Spinal cord (tissue), 10 donors: Measurements from ENCODE around the gene SVEP1. TPM values are rescaled to one million over a fixed set of nuclear protein-coding genes. Genes with fewer than 3 reads are reported as not detected.

Experiments
- DNase-seq, 6 donors: peaks; one replicate each; pipeline versions ENCODE4 v3.0.0 to v3.0.0-alpha.2; 2013 to 2015; ENCODE audit warnings: low spot score in 6 of 6, low read depth in 4 of 6
- H3K27ac ChIP-seq: one replicate; pipeline ENCODE4 v1.5.1; 2013; ENCODE audit warnings: low read depth, low read length, control low read depth
- H3K27me3 ChIP-seq: one replicate; pipeline ENCODE4 v1.6.1; 2013; ENCODE audit warnings: low read length; ENCODE audit not compliant: control insufficient read depth, insufficient read depth
- H3K36me3 ChIP-seq: one replicate; pipeline ENCODE4 v1.6.1; 2013; ENCODE audit warnings: low read length; ENCODE audit not compliant: control insufficient read depth, insufficient read depth
- H3K4me1 ChIP-seq: one replicate; pipeline ENCODE4 v1.6.1; 2013; ENCODE audit warnings: low read length; ENCODE audit not compliant: control insufficient read depth, insufficient read depth
- H3K4me3 ChIP-seq: one replicate; pipeline ENCODE4 v1.5.1; 2013; ENCODE audit warnings: low read depth, low read length, control low read depth
- H3K9me3 ChIP-seq: one replicate; pipeline ENCODE4 v1.6.1; 2013; ENCODE audit warnings: low read length; ENCODE audit not compliant: control insufficient read depth, insufficient read depth
- WGBS: methylation state at CpG from one replicate; pipeline ENCODE4 v1.1.5; 2013; ENCODE audit warnings: missing lambda C conversion rate; ENCODE audit not compliant: insufficient coverage; 5-methylcytosine and 5-hydroxymethylcytosine counted together
- polyA plus RNA-seq, 2 donors: library from polyadenylated mRNA; unstranded; fragments of 120-200 nt; gene quantifications; one replicate each; pipeline ENCODE4 v1.2.1, GENCODE V29; 2013; ENCODE audit not compliant: insufficient read length in 2 of 2
- total RNA-seq, 2 donors: library from RNA; depleted of rRNA in 1 of 2; stranded (reverse); fragments of 120-200 nt in 1 of 2; fragments of >200 nt in 1 of 2; gene quantifications; one replicate each; pipeline versions ENCODE4 v1.2.3 to v1.2.4, GENCODE V29; 2013 to 2014
- donor health status: healthy.

The SVEP1 gene
- total and polyA plus RNA-seq, 4 donors = 3.0 to 10.9 (median 5.3) TPM

DNA sequence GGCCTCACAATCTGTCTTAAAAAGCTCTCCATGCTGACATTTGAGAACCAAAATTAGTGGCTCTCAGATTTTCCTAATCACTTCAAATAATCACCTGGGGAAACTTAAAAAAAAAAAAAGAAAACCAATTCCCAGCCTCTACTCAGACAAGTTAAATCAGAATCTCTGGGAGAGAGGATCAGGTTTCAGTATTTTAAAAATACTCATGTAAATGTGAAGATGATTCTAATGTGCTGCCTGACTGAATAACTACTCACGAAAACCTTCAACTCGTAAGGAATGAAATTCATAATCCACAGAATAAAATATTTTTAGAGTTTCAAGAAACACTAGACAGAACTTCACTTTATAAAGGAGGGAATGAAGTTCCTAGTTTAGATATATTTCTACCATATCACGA lies 114.4 kb downstream of the SVEP1 start:
- H3K36me3 ChIP-seq = no peaks in the 10 kb centered on the region
- no peak overlapping the region for H3K27ac ChIP-seq
- WGBS = no CpG with 5 or more reads among the region's 3 CpGs
- H3K4me3 ChIP-seq = no peak overlapping the region
- no peaks in the 10 kb centered on the region for H3K9me3 ChIP-seq
- no peaks in the 10 kb centered on the region for H3K27me3 ChIP-seq
- no peaks in the 10 kb centered on the region for H3K4me1 ChIP-seq
- no peak for DNase-seq

- Histone ChIP-seq H3K4me1 (no peaks in the 10 kb centered on the region), H3K27me3 (no peaks in the 10 kb centered on the region), H3K4me3 (no peak overlapping the region), H3K9me3 (no peaks in the 10 kb centered on the region), H3K36me3 (no peaks in the 10 kb centered on the region), H3K27ac (no peak overlapping the region)
- whole genome bisulfite sequencing = no CpG with 5 or more reads among the region's 1 CpG
- DNase-seq = no peak
Measured at GRCh38 chr9:110464321-110464720, 115.2 kb downstream of the SVEP1 start.

- DNase-seq = no peak
- 100% methylated on average over 1 of the region's 3 CpGs for WGBS
- Histone ChIP-seq H3K27ac (no peak overlapping the region), H3K27me3 (no peaks in the 10 kb centered on the region), H3K36me3 (no peaks in the 10 kb centered on the region), H3K4me3 (no peak overlapping the region), H3K9me3 (no peaks in the 10 kb centered on the region), H3K4me1 (no peaks in the 10 kb centered on the region)
Measured at GRCh38 chr9:110463499-110463898, 116.0 kb downstream of the SVEP1 start.

DNA sequence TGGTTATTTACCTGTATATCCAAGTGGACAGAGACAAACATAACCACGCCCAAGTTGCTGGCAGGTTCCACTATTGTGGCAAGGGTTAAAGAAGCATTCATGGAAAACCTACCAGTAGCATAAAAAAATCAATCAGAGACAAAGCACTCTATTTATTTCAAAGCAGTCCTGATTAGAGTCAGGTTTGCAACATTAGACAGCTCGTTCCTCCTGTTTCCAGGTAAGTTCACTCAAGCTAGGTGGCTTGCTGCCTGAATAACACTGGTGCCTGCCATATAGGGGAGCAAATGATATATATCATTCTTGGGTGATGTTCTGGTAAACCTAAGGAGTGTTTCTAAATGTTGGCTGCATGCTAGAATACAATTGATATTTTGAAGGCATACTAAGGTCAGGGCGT lies 122.3 kb downstream of the SVEP1 start:
- Histone ChIP-seq H3K27ac (no peak overlapping the region), H3K27me3 (no peaks in the 10 kb centered on the region), H3K4me1 (no peaks in the 10 kb centered on the region), H3K4me3 (no peak overlapping the region), H3K9me3 (no peaks in the 10 kb centered on the region), H3K36me3 (no peaks in the 10 kb centered on the region)
- WGBS = no CpG with 5 or more reads among the region's 3 CpGs
- DNase-seq = no peak

DNA sequence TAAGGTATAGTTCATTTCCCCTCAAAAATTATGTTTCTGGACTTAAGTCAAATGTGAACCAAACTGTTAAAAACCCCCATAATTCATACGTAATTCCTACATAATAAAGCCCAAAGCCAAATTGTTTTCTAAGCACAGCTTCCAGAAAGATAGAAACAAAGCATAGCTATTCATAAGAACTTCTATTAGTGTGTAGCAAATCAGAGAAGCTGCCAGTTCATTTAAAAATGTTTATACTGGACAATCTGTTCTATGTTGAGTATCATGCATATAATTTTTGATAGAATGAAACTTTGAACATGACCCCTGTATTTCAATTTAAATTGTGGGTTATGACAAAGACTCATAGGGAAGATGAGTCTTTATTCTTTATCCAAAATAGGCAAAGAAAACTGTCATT lies 122.9 kb downstream of the SVEP1 start:
- Histone ChIP-seq H3K27me3 (no peaks in the 10 kb centered on the region), H3K36me3 (no peaks in the 10 kb centered on the region), H3K9me3 (no peaks in the 10 kb centered on the region), H3K4me3 (no peak overlapping the region), H3K4me1 (no peaks in the 10 kb centered on the region), H3K27ac (no peak overlapping the region)
- DNase-seq = no peak
- no CpG with 5 or more reads among the region's 1 CpG for WGBS

- Histone ChIP-seq H3K9me3 (no peaks in the 10 kb centered on the region), H3K4me3 (no peak overlapping the region), H3K27ac (no peak overlapping the region), H3K4me1 (no peaks in the 10 kb centered on the region), H3K27me3 (no peaks in the 10 kb centered on the region), H3K36me3 (no peaks in the 10 kb centered on the region)
- no peak for DNase-seq
Measured at GRCh38 chr9:110455860-110456259, 123.7 kb downstream of the SVEP1 start.

DNA sequence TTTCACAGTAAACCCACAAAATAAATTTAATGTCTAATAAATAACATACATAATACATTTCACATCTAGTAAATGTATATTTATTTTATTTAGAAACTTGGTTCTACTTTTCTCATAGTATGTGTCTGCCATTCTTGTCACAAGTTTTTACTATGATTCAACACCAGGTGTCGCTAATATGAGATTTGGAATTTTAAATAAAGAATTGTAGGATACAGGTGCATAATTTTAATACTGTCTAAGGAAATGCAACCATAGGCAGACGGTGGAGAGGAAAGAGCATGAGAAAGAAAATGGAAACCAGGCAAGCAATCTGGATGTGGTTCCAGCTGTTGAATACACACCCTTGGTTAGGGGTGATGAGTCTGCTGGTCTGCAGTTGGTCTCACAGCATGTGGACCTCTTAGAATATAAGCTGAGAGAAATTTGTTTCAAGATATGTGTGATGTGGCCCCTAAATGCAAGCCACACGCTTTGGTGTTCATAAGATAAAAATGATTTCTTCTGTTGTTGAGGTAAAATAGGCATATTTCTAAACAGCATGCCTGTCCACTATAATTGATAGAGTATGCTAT lies 127.2 kb downstream of the SVEP1 start:
- no peak overlapping the region for H3K27ac ChIP-seq
- DNase-seq = peak in 2 of 6 donors; percentile 35 to 64
- H3K36me3 ChIP-seq = no peaks in the 10 kb centered on the region
- 31% methylated on average over 1 of the region's 3 CpGs for WGBS
- H3K27me3 ChIP-seq = no peaks in the 10 kb centered on the region
- H3K4me1 ChIP-seq = no peaks in the 10 kb centered on the region
- no peak overlapping the region for H3K4me3 ChIP-seq
- H3K9me3 ChIP-seq = no peaks in the 10 kb centered on the region

GRCh38 chr9:110451726-110452125 lies 127.8 kb downstream of the SVEP1 start:
- H3K9me3 ChIP-seq = no peaks in the 10 kb centered on the region
- no peak overlapping the region for H3K4me3 ChIP-seq
- no peaks in the 10 kb centered on the region for H3K4me1 ChIP-seq
- no peaks in the 10 kb centered on the region for H3K27me3 ChIP-seq
- H3K27ac ChIP-seq = no peak overlapping the region
- no peaks in the 10 kb centered on the region for H3K36me3 ChIP-seq
- DNase-seq = peak in 2 of 6 donors; percentile 16 to 64
- WGBS = no CpG with 5 or more reads among the region's 2 CpGs

GRCh38 chr9:110447476-110447875 lies 132.1 kb downstream of the SVEP1 start:
- peak in 1 of 6 donors; percentile 84 for DNase-seq
- Histone ChIP-seq H3K27ac (no peak overlapping the region), H3K4me3 (no peak overlapping the region), H3K4me1 (no peaks in the 10 kb centered on the region), H3K36me3 (no peaks in the 10 kb centered on the region), H3K9me3 (peaks cover 2% of the 10 kb centered on the region), H3K27me3 (no peaks in the 10 kb centered on the region)

GRCh38 chr9:110446171-110446570 lies 133.4 kb downstream of the SVEP1 start:
- DNase-seq = no peak
- H3K27me3 ChIP-seq = no peaks in the 10 kb centered on the region
- no peak overlapping the region for H3K4me3 ChIP-seq
- H3K36me3 ChIP-seq = no peaks in the 10 kb centered on the region
- H3K27ac ChIP-seq = no peak overlapping the region
- H3K9me3 ChIP-seq = peaks cover 2% of the 10 kb centered on the region
- no peaks in the 10 kb centered on the region for H3K4me1 ChIP-seq
